ENCODE measurements around the gene APBB3.

Gene APBB3

GRCh38 chr5:140553657-140554056 is 10.7 kb downstream of the APBB3 start:
- peaks cover 50% of the 10 kb centered on the region for H3K79me2 ChIP-seq (ENCODE audit: insufficient read depth, low read depth)
- no peak overlapping the region for H2AFZ ChIP-seq (ENCODE audit: low read depth)
- H3K4me1 ChIP-seq (ENCODE audit: low read depth, poor library complexity, severe bottlenecking), result peaks cover 42% of the 10 kb centered on the region
- H3K27me3 ChIP-seq (ENCODE audit: insufficient read depth, low read depth), result no peaks in the 10 kb centered on the region
- H3K4me3 ChIP-seq (IDR thresholded peaks at IDR 0.05; ENCODE audit: insufficient read depth, low read depth, low read length), result no peak overlapping the region
- no peak for TF ChIP-seq CTCF (conservative IDR thresholded peaks at IDR 0.05; ENCODE audit: low read depth, low read length)
- no peak overlapping the region for H3K27ac ChIP-seq
- H3K4me2 ChIP-seq, result 0 out of 2 replicates have a peak overlapping the region, but pooled peaks have one; percentile 5
- H4K20me1 ChIP-seq (ENCODE audit: insufficient read depth), result no peaks in the 10 kb centered on the region
- no peaks in the 10 kb centered on the region for H3K36me3 ChIP-seq (ENCODE audit: insufficient read depth)
- no peak overlapping the region for H3K9ac ChIP-seq

- no peak overlapping the region for H3K9ac ChIP-seq
- no peak overlapping the region for H2AFZ ChIP-seq (ENCODE audit: low read depth)
- no peaks in the 10 kb centered on the region for H3K27me3 ChIP-seq (ENCODE audit: insufficient read depth, low read depth)
- H3K4me2 ChIP-seq, result no peak overlapping the region
- H3K4me3 ChIP-seq (IDR thresholded peaks at IDR 0.05; ENCODE audit: insufficient read depth, low read depth, low read length), result no peak overlapping the region
- H3K27ac ChIP-seq, result no peak overlapping the region
- no peak for TF ChIP-seq CTCF (conservative IDR thresholded peaks at IDR 0.05; ENCODE audit: low read depth, low read length)
- no peaks in the 10 kb centered on the region for H3K36me3 ChIP-seq (ENCODE audit: insufficient read depth)
- H3K4me1 ChIP-seq (ENCODE audit: low read depth, poor library complexity, severe bottlenecking), result peaks cover 36% of the 10 kb centered on the region
- H3K79me2 ChIP-seq (ENCODE audit: insufficient read depth, low read depth), result peaks cover 49% of the 10 kb centered on the region
- H4K20me1 ChIP-seq (ENCODE audit: insufficient read depth), result no peaks in the 10 kb centered on the region
Measured at GRCh38 chr5:140551872-140552271, 12.5 kb downstream of the APBB3 start.

GRCh38 chr5:140550147-140551079 is 14.0 kb downstream of the APBB3 start:
- no peaks in the 10 kb centered on the region for H3K27me3 ChIP-seq (ENCODE audit: insufficient read depth, low read depth)
- H3K36me3 ChIP-seq (ENCODE audit: insufficient read depth), result no peaks in the 10 kb centered on the region
- H3K27ac ChIP-seq, result no peak overlapping the region; the same call in 1 of the 2 replicates
- H3K4me1 ChIP-seq (ENCODE audit: low read depth, poor library complexity, severe bottlenecking), result peaks cover 26% of the 10 kb centered on the region
- no peak for TF ChIP-seq CTCF (conservative IDR thresholded peaks at IDR 0.05; ENCODE audit: low read depth, low read length)
- H3K4me3 ChIP-seq (IDR thresholded peaks at IDR 0.05; ENCODE audit: insufficient read depth, low read depth, low read length), result no peak overlapping the region
- no peak overlapping the region for H3K4me2 ChIP-seq
- no peaks in the 10 kb centered on the region for H4K20me1 ChIP-seq (ENCODE audit: insufficient read depth)
- H3K79me2 ChIP-seq (ENCODE audit: insufficient read depth, low read depth), result peaks cover 34% of the 10 kb centered on the region
- H2AFZ ChIP-seq (ENCODE audit: low read depth), result no peak overlapping the region
- H3K9ac ChIP-seq, result no peak overlapping the region

- H3K4me1 ChIP-seq (ENCODE audit: low read depth, poor library complexity, severe bottlenecking), result peaks cover 17% of the 10 kb centered on the region
- no peaks in the 10 kb centered on the region for H4K20me1 ChIP-seq (ENCODE audit: insufficient read depth)
- H3K4me3 ChIP-seq (IDR thresholded peaks at IDR 0.05; ENCODE audit: insufficient read depth, low read depth, low read length), result no peak overlapping the region
- no peak overlapping the region for H3K4me2 ChIP-seq
- no peak overlapping the region; the same call in 1 of the 2 replicates for H3K27ac ChIP-seq
- TF ChIP-seq CTCF (conservative IDR thresholded peaks at IDR 0.05; ENCODE audit: low read depth, low read length), result no peak
- peaks cover 25% of the 10 kb centered on the region; the same call in 1 of the 2 replicates for H3K79me2 ChIP-seq (ENCODE audit: insufficient read depth, low read depth)
- no peak overlapping the region for H2AFZ ChIP-seq (ENCODE audit: low read depth)
- H3K36me3 ChIP-seq (ENCODE audit: insufficient read depth), result no peaks in the 10 kb centered on the region
- H3K27me3 ChIP-seq (ENCODE audit: insufficient read depth, low read depth), result no peaks in the 10 kb centered on the region
- no peak overlapping the region for H3K9ac ChIP-seq
Measured at GRCh38 chr5:140549237-140550144, 14.9 kb downstream of the APBB3 start.

Data from KMS-11 (cell line).